Measurements from ENCODE around the gene NLN.
"Not testable (repeated sequence)": the region's sequence is repeated elsewhere in the genome, so short reads cannot be mapped to it uniquely, and the experiment has no call there.

Gene NLN

GRCh38 chr5:65774346-65774745 lies 52.3 kb downstream of the NLN start:
- DNase-seq (ENCODE audit: low spot score), result no peak

DNA sequence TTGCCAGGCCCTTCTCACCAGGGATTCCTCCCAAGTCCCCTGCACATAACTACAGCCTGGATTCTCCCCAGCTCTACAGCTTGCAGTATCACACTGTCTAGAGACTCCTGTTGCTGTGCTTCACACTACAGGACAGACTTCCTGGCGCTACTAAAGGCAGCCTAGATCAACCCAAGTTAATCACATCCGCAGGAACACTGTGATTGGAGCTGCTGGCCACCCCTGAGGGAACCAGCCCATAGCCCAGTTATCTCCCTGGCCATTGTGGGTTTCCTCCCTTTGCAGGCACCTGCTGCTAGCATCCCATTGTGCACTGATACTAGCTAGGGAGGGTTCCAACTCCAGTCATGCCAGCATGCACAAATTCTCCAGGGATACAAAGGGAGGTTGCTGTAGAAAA lies 53.5 kb downstream of the NLN start:
- no peak for DNase-seq (ENCODE audit: low spot score)

GRCh38 chr5:65776441-65777141 lies 54.6 kb downstream of the NLN start:
- DNase-seq (ENCODE audit: low spot score), result no peak

DNA sequence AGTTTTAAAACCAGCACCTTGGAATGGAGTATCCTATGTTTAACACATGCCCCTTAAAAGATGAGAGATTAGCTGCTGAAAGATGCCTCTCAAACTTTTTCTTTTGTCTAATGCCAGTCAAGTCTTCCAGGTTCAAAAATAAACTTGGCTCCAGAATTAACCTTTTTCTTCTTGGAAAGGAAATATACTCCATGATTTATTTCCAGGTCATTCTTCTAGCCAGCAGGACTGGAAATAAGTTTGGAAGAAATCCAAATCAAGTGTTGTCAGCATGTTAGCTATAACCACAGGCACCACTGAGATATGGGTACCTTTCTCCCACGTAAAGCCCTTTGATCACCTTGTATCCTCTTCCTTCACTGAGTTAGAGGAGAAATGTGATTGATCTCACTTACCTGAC lies 56.1 kb downstream of the NLN start:
- no peak for DNase-seq (ENCODE audit: low spot score)

DNA sequence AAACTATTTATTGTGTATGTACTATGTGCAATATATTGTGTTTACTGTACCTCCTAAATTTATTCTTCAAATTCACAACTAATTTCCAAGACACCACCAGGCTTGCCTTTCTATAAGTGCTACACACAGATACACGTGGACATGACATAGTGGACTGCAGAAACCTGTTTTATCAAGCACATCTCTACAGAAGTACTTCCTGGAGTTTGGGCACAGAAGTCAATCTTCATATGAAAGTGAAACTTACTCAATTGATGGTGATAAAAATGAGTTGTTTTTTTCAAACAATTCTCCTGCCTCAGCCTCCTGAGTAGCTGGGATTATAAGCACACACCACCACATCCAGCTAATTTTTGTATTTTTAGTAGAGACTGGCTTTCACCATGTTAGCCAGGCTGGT lies 57.6 kb downstream of the NLN start:
- DNase-seq (ENCODE audit: low spot score), result no peak

GRCh38 chr5:65788296-65788695 lies 66.3 kb downstream of the NLN start:
- not testable (repeated sequence) for DNase-seq (ENCODE audit: low spot score)

DNA sequence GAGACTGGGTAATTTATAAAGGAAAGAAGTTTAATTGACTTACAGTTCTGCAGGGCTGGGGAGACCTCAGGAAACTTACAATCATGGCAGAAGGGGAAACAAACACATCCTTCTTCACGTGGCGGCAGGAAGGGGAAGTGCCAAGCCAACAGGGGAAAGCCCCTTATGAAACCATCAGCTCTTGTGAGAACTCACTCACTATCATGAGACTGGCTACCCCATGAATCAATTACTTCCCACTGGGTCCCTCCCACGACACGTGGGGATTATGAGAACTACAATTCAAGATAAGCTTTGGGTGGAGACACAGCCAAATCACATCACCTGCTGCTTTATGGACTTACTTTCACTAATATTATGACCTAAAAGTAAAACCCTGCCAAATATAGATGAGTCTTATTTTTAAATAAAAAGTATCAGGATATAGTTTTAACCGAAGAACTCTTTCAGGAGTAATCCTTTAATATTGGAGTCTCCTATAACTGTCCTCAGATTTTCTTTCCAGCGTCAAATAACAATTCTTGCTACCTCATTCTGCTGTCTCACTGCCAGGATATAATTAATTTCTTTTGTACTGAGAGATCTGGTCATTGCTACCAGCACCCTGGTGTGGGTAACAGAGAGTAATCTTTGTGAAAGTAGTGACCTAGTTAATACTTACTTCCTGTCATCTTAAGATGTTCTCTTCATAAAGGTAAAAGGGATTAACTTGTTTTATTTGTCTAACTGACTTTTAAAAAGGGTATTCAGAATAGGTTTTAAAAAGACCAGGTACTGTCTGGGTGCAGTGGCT lies 68.6 kb downstream of the NLN start:
- DNase-seq (ENCODE audit: low spot score), result no peak

GRCh38 chr5:65791712-65792673 lies 70.0 kb downstream of the NLN start:
- DNase-seq (ENCODE audit: low spot score), result no peak

DNA sequence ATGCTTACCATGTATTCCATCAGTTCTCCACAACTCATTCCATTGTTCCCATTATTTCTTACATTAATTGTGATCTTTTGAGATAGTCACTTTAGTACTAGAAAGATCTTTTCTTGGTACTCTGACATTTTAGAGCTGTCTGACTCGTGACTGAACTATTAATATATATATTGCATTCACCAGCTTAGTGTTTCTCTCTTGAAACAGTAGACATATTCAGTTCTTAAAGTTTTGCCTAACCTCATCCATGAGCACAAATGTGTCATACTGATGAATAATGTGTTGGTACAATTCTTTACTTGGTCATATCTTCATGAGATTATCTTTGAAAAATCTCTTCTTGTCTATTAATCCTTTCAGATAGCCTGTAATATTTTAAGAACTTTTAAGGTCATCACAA lies 74.3 kb downstream of the NLN start:
- no peak for DNase-seq (ENCODE audit: low spot score)

DNA sequence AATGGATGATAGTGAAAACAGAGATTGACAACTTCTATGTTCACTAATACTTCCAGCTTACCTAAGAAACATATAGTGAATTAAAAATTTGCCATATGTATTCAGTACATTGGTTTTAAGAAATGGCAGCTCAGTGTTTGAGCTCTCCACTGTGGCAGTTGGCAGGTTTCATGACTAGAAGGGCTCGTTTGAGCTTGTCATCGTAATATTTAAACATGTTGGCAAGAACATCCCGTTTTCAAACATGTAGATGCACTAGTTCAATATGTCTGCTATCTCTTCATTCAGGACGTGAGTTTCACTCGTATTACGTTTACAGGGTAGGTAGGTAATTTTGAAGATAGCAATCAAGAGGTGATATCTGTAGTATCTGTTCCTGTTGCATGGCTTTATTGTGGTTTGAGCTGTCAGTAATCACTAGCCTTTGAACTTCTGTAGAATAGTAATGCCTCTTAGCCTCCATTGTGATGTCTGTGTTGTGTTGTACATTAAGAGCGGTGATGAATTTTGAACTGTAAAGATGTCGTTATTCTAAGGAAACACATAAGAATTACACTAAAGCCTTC lies 74.8 kb downstream of the NLN start:
- no peak for DNase-seq (ENCODE audit: low spot score)

DNA sequence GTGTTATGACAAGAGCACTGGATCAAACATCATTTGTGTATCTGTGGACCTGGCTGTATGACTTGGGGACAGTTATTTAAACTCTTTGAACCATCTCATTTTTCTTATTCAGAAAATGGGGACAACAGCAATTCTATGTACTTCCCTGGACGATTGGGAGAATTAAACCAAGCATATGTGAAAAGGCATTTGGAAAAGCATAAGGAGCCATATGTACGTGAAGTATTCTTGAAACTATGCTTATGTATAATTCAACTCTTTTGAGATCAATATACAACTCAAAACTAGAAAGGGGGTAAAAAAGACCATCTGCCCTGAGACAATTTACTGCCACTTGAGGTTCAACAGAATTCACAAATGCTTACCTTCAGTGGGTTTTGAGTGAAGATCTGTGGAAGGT lies 75.5 kb downstream of the NLN start:
- DNase-seq (ENCODE audit: low spot score), result no peak

DNA sequence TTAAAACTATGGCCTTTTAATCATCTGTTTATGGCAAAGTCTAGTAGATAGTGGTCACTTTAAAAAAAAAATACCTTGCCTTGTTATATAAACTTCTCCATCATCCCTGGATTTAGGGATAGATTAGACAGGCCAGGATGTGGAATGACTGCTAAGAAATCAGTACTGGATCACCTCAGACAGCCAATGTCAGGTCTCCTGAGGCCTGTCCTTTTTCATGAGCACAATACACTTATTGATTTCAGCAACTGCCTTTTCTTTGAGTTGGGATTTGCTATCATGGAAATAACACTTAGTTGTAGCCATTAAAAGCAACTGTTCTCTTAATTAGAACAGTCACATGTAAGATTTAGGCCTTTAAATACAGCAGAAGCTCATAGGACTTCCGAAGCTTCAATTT lies 77.9 kb downstream of the NLN start:
- no peak for DNase-seq (ENCODE audit: low spot score)

- no peak for DNase-seq (ENCODE audit: low spot score)
Measured at GRCh38 chr5:65800775-65801174, 78.8 kb downstream of the NLN start.

DNA sequence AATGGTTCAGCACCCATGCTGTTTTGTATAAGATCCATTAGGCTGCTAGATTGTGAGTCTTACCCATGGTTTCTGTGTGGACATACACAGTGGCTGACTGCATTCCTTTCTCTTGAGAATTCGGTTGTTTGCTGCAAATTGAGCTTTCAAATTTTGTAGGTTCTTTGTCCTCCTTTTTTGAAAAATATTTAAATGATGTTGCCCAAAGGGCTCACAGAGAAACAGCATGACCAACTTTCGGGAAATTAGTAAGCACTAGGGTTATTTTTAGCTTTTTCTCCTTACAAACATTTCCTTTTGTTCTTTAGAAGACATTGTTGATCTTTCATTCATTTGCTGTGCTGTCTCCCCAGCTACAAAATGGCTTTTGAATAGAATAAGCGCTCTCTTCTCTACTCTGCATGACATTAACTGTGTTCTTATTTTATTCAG lies 79.4 kb downstream of the NLN start:
- DNase-seq (ENCODE audit: low spot score), result no peak

- DNase-seq (ENCODE audit: low spot score), result no peak
Measured at GRCh38 chr5:65802080-65802479, 80.1 kb downstream of the NLN start.

- no peak for DNase-seq (ENCODE audit: low spot score)
Measured at GRCh38 chr5:65802820-65803219, 80.8 kb downstream of the NLN start.

DNA sequence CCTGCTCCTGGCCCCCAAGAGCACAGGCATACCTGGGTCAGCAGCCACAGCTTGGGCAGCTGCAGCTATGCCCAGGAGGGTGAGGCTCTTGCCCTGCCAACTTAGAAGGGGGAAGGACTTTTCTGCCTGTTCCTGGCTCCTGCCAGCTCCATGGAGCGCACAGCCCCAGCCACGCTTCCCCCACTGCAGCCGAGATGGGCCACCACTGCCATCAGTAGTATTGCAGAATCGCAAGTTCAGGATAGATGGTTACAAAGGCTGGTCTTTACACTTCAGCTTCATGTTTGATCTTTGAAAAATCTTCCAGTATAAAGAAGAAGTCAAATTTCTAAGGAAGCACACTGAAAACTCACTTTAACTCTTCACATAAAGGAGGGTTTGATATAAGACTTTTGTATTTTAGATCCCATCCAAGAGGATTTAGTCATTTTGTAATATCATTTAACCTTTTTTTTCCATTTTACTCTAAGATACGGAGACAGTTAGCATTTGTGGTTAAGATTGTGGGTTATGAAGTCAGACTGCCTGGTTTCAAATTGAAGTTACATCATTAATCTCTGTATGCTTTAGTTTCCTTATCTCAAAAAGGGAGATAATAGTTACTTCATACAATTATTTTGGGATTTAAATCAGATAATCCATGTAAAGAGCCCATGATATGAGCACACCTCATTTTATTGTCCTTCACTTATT lies 81.8 kb downstream of the NLN start:
- no peak for DNase-seq (ENCODE audit: low spot score)

GRCh38 chr5:65805089-65805488 lies 83.1 kb downstream of the NLN start:
- DNase-seq (ENCODE audit: low spot score), result no peak

DNA sequence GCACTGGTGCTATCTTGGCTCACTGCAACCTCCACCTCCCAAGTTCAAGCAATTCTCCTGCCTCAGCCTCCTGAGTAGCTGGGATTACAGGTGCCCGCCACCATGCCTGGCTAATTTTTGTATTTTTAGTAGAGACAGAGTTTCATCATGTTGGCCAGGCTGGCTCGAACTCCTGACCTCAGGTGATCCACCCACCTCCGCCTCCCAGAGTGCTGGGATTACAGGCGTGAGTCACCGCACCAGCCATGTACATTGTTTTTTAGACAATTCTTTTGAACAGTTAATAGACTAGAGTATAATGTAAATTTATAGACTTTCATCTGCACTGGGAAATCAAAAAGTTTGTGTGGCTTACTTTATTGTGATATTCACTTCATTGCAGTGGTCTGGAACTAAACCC lies 85.5 kb downstream of the NLN start:
- not testable (repeated sequence) for DNase-seq (ENCODE audit: low spot score)

- no peak for DNase-seq (ENCODE audit: low spot score)
Measured at GRCh38 chr5:65808251-65808741, 86.3 kb downstream of the NLN start.

- no peak for DNase-seq (ENCODE audit: low spot score)
Measured at GRCh38 chr5:65808818-65809217, 86.8 kb downstream of the NLN start.
